OCI-LY7 (cell line): Measurements from ENCODE around the gene FOS. TPM values are rescaled to one million over a fixed set of nuclear protein-coding genes. Genes with fewer than 3 reads are reported as not detected.

ENCODE experiments used
- BruUV-seq: library from RNA; stranded (reverse); fragments of 400-500 nt; replicated peaks from 2 replicates; lab custom pipeline; 2021; lab: Mats Ljungman, UMichigan
- CTCF ChIA-PET: fragments of 300-600 bp; sonication (Branson Sonifier 250); formaldehyde crosslinking; loops from one replicate; lab custom pipeline; 2022; ENCODE audit warnings: antibody characterized with exemption; ENCODE audit not compliant: unreplicated experiment; lab: Charles Lee
- POLR2A ChIA-PET: fragments of 300-600 bp; sonication (Branson Sonifier 250); formaldehyde crosslinking; loops from one replicate; lab custom pipeline; 2022; ENCODE audit warnings: antibody characterized with exemption; lab: Charles Lee
- DNase-seq: peaks from one replicate; pipeline ENCODE4 v3.0.0-alpha.2; 2015; ENCODE audit warnings: low spot score
- H2AFZ ChIP-seq: fragments of 200-600 bp; sonication (generic), shearing (Covaris generic); 2 replicates; pipeline ENCODE4 v1.6.1; 2014; ENCODE audit warnings: mild to moderate bottlenecking, antibody characterized with exemption, low read length, moderate library complexity
- H3K27ac ChIP-seq: fragments of 200-600 bp; sonication (generic); 2 replicates; pipeline ENCODE4 v1.5.1; 2014; ENCODE audit warnings: mixed run types, low read depth, mild to moderate bottlenecking, moderate library complexity, low read length, inconsistent platforms; ENCODE audit not compliant: poor library complexity, severe bottlenecking
- H3K36me3 ChIP-seq: fragments of 200-600 bp; sonication (generic); 2 replicates; pipeline ENCODE4 v1.6.1; 2014; ENCODE audit warnings: mild to moderate bottlenecking, antibody characterized with exemption, low read length, moderate library complexity, mixed read lengths; ENCODE audit not compliant: insufficient read depth
- H3K4me1 ChIP-seq: fragments of 200-600 bp; sonication (generic); 2 replicates; pipeline ENCODE4 v1.5.1; 2014; ENCODE audit warnings: mild to moderate bottlenecking, low read length; ENCODE audit not compliant: insufficient read depth, poor library complexity, severe bottlenecking
- H3K4me2 ChIP-seq: fragments of 200-600 bp; sonication (generic); 2 replicates; pipeline ENCODE4 v1.6.1; 2014; ENCODE audit warnings: mild to moderate bottlenecking, low read length
- H3K4me3 ChIP-seq: fragments of 200-600 bp; sonication (generic); 2 replicates; pipeline ENCODE4 v1.5.1; 2014; ENCODE audit warnings: mild to moderate bottlenecking, low read depth, low read length; ENCODE audit not compliant: poor library complexity, severe bottlenecking
- H3K79me2 ChIP-seq: fragments of 200-600 bp; sonication (generic); 2 replicates; pipeline ENCODE4 v1.6.1; 2016; ENCODE audit warnings: low read depth, mild to moderate bottlenecking, low read length, moderate library complexity, mixed read lengths; ENCODE audit not compliant: insufficient read depth
- H3K9me2 ChIP-seq: fragments of 200-600 bp; sonication (generic); 2 replicates; pipeline ENCODE4 v1.6.1; 2016; ENCODE audit warnings: mild to moderate bottlenecking, low read length, mixed read lengths; ENCODE audit not compliant: insufficient read depth
- H3K9me3 ChIP-seq: fragments of 200-600 bp; sonication (generic); 2 replicates; pipeline ENCODE4 v1.6.1; 2014; ENCODE audit warnings: mild to moderate bottlenecking, mixed run types, low read length, mixed read lengths
- H4K20me1 ChIP-seq: fragments of 200-600 bp; sonication (generic); 2 replicates; pipeline ENCODE4 v1.6.1; 2014; ENCODE audit warnings: mild to moderate bottlenecking, antibody characterized with exemption, low read length, moderate library complexity, mixed read lengths; ENCODE audit not compliant: insufficient read depth
- CTCF ChIP-seq: fragments of 200-600 bp; sonication (generic); conservative IDR thresholded peaks from 2 replicates; pipeline ENCODE4 v1.5.1; 2014; ENCODE audit warnings: mild to moderate bottlenecking, antibody characterized with exemption, low read length, moderate library complexity, mixed read lengths
- EZH2phosphoT487 ChIP-seq: fragments of 200-600 bp; sonication (generic); IDR thresholded peaks from 2 replicates; pipeline ENCODE4 v1.6.1; 2018; ENCODE audit warnings: low read depth, borderline replicate concordance, mild to moderate bottlenecking, mixed run types, antibody characterized with exemption, low read length, moderate library complexity, mixed read lengths
- intact Hi-C: fragments of 100-400 bp; cut with micrococcal nuclease; formaldehyde crosslinking; loops from one replicate; pipeline ENCODE4 v1.10.0; 2022; ENCODE audit not compliant: unreplicated experiment
- total RNA-seq, 2 experiments: library from RNA; depleted of rRNA in 1 of 2; stranded (reverse); fragments of >200 nt in 1 of 2; shearing (Covaris generic) in 1 of 2; gene quantifications; 2 replicates each; pipeline ENCODE4 v1.2.3, GENCODE V29; 2014 to 2022

The FOS gene
- total RNA-seq, 2 experiments from 2014 or later: 3.3 to 16.9 TPM

GRCh38 chr14:75274899-75275569 is 3.6 kb upstream of the FOS start:
- no TSS peak for BruUV-seq
- no peak overlapping the region for H3K27ac ChIP-seq
- H3K79me2 ChIP-seq: no peaks in the 10 kb centered on the region
- DNase-seq: peak; percentile 48
- ChIA-PET CTCF (no interaction called here), POLR2A (no interaction called here)
- H3K36me3 ChIP-seq: no peaks in the 10 kb centered on the region
- no peak overlapping the region for H2AFZ ChIP-seq
- H3K4me1 ChIP-seq: peaks cover 32% of the 10 kb centered on the region
- no peak overlapping the region for H3K4me3 ChIP-seq
- no peaks in the 10 kb centered on the region for H3K9me3 ChIP-seq
- intact Hi-C loops: loop anchor here (5.0 kb wide), 1 partner anchor 98 kb away; the partner anchor contains the start of gene TMED10
- no peaks in the 10 kb centered on the region for H3K9me2 ChIP-seq
- H3K4me2 ChIP-seq: peak overlapping the region; percentile 34
- H4K20me1 ChIP-seq: no peaks in the 10 kb centered on the region
- TF ChIP-seq CTCF (no peak), EZH2phosphoT487 (no peak)

- H3K4me2 ChIP-seq: no peak overlapping the region
- H3K79me2 ChIP-seq: no peaks in the 10 kb centered on the region
- H4K20me1 ChIP-seq: no peaks in the 10 kb centered on the region
- intact Hi-C loops: loop anchor here (5.0 kb wide), 1 partner anchor 98 kb away; the partner anchor contains the start of gene TMED10
- ChIA-PET POLR2A (interaction anchor here (0.6 kb wide), 1 partner anchor 12 kb away, joined by 3 read pairs; no protein-coding TSS in a partner anchor), CTCF (no interaction called here)
- H3K9me3 ChIP-seq: no peaks in the 10 kb centered on the region
- no peak for DNase-seq
- H3K36me3 ChIP-seq: no peaks in the 10 kb centered on the region
- BruUV-seq: no TSS peak
- TF ChIP-seq EZH2phosphoT487 (no peak; the same call in 1 of the 2 replicates), CTCF (no peak)
- peaks cover 32% of the 10 kb centered on the region for H3K4me1 ChIP-seq
- no peak overlapping the region for H2AFZ ChIP-seq
- no peak overlapping the region for H3K27ac ChIP-seq
- H3K9me2 ChIP-seq: no peaks in the 10 kb centered on the region
- H3K4me3 ChIP-seq: no peak overlapping the region
These were observed 3.0 kb upstream of the FOS start for GRCh38 chr14:75275598-75275997.
